RPMI7951 (cell line): Measurements from ENCODE around the gene PEAK1. TPM values are rescaled to one million over a fixed set of nuclear protein-coding genes. Genes with fewer than 3 reads are reported as not detected.
A peak's percentile ranks its signal among the peaks of the same experiment; 100 is the strongest.
"Not testable (repeated sequence)": the region's sequence is repeated elsewhere in the genome, so short reads cannot be mapped to it uniquely, and the experiment has no call there.

Experiments used
- DNase-seq: peaks from one replicate; pipeline ENCODE4 v3.0.0-alpha.2; 2012; ENCODE audit warnings: low read depth
- total RNA-seq: library from RNA; depleted of rRNA; stranded (reverse); fragments of >200 nt; shearing (Covaris generic); gene quantifications from 2 replicates; pipeline ENCODE4 v1.2.3, GENCODE V29; 2014

Gene PEAK1
- total RNA-seq, 1 experiment from 2014 or later = 13.5 TPM

DNA sequence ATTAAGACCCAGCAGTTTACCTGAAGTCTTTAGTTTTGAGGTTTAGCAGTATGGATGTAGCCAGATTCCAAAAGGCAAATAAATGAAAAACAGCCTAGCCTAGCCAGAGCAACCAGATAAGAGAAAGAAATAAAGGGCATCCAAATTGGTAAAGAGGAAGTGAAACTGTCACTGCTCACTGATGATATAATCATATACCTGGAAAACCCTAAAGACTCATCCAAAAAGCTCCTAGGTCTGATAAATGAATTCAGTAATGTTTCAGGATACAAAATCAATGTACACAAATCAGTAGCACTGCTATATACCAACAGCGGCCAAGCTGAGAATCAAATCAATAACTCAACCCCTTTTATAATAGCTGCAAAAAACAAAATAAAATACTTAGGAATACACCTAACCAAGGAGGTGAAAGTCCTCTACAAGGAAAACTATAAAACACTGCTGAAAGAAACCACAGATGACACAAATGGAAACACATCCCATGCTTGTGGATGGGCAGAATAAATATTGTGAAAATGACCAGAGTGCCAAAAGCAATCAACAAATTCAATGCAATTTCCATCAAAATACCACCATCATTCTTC lies 13.6 kb downstream of the PEAK1 start:
- not testable (repeated sequence) for DNase-seq

DNA sequence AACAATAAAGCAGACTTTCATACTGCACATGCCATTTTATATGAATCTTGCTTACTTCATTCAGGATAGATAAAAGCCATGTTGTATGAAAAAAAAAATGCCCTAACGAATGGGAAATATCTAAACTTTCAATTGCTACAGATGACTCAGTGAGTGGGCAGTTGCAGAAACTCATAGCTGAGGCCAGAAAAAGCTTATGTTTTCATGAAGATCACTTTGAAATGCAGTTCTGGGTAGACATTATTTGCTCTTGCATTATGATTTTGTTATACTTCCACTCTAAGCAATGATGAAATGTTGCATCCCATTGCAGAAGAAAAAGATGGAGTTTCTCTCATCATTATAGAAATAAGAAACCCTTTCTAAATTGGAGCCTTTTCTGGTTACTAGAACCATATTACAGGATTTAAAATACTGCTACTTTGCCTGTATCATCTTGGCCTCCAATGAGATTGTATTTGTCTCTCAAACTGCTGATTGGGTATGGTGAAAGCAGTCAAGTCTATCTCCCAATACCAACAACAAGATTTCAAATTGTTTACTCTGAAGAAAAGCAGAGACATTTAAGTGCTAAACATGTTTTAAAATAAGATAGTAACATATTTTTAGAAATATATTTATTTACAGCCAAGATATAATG lies 17.0 kb downstream of the PEAK1 start:
- DNase-seq = peak; percentile 43

DNA sequence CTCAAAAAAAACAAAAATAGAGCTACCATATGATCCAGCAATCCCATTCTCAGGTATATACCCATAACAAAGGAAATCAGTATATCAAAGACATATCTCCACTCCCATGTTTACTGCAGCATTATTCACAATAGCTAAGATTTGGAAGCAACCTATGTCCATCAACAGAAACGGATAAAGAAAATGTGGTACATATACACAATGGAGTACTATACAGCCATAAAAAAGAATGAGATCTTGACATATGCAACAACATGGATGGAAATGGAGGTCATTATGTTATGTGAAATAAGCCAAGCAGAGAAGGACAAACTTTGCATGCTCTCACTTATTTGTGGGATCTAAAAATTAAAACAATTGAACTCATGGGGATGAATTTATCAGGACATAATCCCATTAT lies 19.6 kb downstream of the PEAK1 start:
- DNase-seq = no peak

DNA sequence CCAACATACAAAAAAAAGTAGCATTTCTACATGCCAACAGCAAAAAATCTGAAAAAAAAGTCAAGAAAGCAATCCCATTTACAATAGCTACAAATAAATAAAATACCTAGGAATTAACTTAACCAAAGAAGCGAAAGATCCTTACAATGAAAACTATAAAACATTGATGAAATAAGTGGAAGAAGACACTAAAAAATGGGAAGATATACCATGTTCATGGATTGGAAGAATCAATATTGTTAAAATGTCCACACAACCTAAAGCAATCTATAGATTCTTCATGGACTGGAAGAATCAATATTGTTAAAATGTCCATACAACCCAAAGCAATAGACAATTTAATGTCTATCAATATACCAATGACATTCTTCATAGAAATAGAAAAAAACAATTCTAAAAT lies 21.0 kb downstream of the PEAK1 start:
- no peak for DNase-seq

DNA sequence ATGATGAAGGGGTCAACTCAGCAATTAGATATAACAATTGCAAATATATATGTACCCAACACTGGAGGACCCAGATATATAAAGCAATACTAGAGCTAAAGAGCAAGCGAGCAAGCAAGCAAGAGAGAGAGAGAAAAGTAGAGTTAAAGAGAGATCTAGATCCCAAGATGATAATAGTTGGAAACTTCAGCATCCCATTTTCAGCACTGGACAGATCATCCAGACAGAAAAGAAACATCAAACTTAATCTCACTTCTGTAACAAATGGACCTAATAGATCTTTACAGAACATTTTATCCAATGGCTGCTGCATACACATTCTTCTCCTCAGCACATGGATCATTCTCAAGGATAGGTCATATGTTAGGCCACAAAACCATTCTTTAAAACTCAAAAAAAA lies 23.2 kb downstream of the PEAK1 start:
- no peak for DNase-seq

DNA sequence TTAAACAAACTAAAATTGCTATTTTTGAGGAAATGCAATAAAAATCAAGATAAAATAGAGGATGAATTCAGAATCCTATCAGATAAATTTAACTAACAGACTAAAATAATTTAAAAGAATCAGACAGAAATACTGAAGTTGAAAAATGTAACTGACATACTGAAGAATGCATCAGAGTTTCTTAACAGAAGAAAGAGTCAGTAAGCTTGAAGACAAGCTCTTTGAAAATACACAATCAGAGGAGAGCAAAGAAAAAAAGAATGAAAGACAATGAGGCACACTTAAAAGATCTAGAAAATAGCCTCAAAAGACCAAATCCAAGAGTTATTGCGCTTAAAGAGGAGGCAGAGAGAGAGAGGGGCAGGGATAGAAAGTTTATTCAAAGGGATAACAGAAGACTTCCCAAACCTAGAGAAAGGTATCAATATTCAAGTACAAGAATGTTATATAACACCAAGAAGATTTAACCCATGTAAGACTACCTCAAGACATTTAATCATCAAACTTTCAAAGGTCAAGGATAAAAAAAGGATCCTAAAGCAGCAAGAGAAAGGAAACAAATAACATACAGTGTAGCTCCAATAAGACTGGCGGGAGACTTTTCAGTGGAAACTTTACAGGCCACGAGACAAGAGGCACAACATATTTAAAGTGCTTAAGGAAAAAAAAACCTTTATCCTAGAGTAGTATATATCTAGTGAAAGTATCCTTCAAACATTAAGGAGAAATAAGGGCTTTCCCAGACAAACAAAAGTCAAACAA lies 24.7 kb downstream of the PEAK1 start:
- DNase-seq = no peak

DNA sequence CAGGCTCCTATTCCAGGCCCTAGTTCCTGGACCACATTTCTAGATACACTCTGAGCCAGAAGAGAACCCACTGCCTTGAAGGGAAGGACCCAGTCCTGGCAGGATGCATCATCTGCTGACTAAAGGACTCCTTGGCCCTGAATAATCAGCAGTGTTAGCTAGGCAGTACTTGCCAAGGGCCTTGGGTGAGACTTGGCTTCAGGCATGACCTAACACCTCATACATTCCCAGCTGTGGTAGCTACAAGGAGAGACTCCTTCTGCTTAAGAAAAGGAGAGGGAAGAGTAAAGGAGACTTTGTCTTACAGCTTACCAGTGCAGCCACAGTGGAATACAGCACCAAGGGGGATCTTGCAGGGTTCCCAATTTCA lies 26.4 kb downstream of the PEAK1 start:
- peak; percentile 37 for DNase-seq

DNA sequence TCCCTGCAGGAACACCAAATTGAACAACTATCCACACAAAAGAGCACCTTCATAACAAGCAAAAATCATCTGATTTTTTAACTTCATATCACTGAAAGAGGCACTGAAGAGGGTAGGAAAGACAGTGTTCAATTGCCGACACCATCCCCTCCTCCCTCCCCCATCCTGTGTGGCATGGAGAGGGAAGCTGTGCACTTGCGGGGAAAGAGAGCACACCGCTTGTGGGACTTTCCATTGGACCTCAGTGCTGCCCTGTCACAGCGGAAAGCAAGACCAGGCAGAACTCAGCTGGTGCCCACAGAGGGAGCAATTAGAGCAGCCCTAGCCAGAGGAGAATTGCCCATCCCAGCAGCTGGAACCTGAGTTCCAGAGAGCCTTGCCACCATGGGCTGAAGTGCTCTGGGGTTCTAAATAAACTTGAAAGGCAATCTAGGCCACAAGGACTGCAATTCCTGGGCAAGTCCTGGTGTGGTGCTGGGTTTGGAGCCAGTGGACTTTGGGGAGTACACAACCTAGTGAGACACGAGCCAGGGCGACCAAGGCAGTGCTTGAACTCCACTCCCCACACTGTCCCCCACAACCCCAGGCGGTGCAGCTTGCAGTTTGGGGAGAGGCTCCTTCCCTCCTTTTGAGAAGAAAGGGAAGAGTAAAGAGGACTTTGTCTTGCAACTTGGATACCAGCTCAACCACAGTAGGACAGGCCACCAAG lies 27.0 kb downstream of the PEAK1 start:
- DNase-seq = no peak

DNA sequence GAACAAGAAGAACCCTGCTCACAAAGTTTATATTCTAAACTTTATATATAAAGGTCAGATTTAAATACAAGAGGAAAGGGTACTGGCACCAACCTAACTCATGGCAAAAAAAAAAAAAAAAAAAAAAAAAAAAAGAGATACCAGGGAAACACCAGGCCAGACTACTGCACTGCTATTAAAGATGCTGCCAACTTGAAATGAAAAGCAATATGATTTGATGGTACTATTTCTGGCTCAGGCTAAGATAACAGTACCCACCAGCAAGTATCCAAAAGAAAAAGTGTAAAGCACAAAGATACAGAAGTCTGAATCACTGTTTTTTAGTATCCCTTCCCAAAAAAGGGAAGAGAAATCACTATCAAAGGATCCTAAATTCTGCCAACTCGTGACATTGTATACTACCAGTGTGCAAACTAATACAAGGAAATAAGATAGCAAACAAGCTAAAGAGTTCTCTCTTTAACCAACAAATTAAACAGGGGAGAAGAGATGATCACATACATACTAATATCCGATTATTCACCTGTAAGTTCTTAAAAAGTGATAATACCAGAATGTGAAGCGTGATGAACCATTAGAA lies 28.4 kb downstream of the PEAK1 start:
- DNase-seq = no peak

DNA sequence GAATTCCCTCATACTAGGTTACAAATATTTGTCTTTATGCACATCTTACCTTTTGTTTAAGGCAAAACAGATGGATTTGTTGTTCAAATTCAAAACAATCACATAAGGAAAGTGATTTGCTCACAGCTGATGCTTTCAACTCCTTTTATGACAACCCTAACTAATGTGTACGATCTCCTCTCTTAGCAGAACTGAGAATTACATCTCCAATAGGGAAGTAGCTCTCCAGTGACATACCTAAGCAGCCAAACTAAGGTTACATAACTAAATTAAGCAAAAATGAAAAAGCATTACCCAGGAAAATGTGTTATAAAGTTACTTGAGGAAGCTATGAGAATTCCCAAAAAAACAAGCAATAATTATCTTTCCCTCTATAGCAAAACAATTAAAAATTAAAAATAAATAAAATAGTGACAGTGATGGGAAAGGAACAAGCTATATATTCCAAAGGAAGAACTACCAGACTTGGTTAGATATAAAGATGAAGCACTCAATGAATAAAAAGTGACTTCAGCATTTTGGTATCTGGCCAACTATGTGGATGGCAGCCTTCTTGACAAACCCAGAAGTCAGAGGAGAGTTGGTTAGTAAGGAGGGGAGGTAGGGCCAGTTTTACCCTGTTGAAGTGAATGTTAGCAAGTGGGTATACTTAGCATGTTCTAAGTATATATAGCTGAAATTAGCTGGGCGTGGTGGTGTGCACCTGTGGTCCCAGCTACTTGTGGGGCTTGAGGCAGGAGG lies 32.4 kb downstream of the PEAK1 start:
- DNase-seq = peak; percentile 4

DNA sequence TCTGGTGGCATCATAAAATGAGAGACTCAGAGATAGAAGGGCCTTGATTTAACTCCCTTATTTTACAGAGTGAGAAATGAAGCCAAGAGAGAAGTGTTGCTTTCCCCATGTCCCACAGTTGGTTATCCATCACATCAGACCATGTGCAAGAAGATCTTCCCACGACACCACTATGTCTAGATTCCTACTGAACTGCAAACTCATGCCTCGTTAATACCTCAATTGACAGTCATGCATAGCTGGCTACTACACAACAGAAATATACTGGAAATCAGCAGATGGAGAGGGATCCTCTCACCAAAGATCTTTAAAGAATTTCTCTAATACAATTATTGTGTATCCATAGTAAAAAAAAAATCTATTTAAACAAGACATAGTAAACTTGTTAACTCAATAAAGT lies 33.3 kb downstream of the PEAK1 start:
- DNase-seq = no peak

DNA sequence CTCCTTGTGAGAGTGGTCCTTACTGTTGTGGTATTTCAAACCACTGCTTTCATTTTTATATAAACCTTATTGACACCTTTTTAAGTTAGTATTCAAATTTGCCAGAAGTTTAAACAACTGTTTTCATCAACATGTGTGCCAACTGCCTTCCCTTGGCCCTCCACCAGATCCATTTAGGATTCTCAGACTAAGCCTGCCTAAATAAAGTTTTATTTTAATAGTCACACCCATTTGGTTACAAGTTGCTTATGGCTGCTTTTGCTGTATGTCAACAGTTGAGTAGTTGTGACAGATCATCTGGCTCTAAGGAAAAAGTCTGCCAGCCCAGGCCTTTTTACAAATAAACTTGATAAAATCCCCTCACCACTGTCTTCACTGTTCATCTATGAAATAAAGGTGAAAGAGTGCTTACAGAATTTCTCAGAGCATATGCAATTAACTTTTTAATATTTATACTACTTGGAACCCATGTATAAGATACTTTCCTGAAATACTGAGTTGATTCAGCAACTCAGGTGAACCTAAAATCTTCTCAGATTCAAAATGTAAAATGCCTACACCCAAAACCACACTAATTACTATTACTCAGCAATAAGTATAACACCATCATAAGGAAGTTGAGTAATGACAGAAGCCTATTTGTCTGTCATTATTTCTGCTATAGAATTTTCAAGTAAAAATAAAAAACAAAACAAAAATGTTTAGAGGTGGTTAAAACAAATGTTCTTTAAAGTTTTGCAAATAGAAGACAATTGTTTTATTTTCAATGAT lies 35.1 kb downstream of the PEAK1 start:
- DNase-seq = no peak

DNA sequence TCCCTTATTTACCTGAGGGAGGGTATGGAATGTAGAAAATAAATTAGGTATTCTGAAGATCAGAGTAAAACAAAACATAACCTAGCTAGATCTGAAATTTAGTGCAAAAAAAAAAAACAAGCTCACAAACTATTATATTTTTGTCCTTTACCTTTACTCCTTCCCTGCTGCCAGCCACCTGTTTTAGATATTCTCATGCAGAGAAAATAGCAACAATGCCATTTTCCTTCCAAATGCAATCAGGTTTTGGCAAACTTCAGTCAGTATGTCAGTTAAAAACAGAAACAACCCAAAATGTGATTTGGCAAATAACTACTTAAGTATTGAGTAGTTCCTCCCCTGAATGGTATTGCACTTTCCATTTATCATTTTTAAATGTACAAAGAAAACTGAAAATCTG lies 35.8 kb downstream of the PEAK1 start:
- no peak for DNase-seq

DNA sequence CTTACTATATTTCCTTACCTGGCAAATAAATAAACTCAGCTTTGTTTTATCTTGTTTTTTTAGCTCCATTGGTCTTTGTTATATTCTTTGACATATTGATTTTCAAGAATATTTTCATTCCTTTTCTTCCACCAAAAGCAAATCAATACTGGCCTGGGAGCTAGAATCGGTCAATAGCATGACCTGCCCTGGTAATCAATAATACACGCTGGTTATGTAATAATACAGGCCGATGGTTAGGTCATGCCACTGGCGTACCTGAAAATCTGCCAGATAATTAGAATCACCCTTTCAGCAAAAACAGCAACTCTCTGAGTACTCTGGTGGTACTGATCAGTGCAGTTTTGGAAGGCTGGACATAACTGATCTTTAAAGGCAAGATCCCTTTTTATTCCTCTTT lies 39.9 kb downstream of the PEAK1 start:
- DNase-seq = no peak

DNA sequence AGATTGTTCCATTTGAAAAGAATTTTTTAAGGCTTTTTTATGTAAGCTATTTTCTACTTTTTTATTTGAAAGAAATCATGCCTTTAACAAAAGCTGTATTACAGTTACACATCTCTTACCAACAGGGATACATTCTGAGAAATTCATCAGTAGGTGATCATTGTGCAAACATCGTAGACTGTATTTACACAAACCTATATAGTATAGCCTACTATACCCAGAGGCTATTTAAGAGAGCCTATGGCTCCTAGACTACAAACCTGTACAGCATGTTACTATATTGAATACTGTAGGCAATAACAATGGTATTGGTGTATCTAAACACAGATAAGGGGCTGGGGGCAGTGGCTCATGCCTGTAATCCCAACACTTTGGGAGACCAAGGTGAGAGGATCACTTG lies 43.1 kb downstream of the PEAK1 start:
- no peak for DNase-seq

DNA sequence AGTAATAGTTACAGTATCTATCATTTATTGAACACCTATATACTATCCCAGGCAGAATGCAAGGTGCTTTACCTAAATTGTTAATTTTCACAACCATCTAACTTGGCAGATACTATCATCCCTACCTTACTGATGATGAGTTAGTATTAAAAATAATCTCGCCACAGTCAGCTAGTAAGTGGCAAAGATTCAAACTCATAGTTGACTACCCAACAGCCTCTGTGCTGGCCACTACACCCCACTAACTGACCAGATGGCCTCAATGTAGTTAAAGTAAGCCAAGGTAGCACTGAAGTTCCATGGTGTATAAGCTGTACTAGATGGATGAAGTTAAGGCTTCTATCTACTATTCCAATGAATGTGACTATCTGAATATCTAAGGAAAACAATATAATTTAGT lies 44.8 kb downstream of the PEAK1 start:
- no peak for DNase-seq

DNA sequence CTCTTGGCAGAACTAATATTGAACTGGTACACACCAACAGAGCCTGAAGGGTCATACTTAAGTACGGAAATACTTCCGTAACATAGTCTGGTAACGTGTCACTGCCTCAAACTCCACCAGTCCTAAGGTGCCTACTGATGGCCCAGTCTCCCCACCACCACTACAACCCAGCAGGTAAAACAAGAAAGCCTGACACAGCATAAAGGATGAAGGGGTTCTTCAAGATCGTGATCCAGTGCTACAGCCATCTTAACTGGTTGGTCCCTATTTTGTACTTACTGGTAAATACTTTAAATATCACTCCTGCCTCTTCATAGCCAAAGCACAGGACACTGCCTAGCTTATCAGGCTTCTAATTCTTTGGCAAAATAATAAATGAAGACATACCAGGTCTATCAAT lies 46.5 kb downstream of the PEAK1 start:
- DNase-seq = no peak

DNA sequence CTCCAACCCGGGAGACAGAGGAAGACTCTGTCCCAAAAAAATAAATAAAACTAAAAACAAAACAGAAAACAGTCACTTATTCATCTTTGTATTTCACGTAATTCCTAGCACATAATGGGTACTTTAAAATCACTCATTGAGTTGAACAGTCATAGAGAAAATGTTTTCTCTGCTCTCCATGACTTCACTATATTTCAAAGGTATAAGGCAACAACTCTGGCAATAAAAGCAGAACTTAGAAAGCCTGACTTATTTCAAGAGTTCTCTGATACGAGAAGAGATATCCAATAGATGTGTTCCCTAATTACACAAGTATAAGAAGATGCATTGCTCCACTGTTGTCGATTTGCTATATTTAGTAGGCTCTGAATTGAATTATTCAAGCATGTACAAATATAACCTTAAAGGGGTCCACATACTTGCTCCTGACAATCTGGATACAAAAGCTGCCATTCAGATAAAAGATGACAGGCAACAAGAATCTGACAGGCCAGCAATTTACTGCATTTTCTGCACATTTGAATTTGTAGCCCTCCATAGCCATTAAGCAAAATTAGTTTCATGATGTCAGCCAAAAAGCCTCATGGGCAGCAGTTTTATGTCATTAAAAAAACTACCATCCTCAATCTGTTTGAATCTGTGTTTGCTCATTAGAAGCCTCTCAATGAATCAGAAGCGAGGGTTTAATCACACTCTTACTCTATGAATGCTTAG lies 47.9 kb downstream of the PEAK1 start:
- no peak for DNase-seq

DNA sequence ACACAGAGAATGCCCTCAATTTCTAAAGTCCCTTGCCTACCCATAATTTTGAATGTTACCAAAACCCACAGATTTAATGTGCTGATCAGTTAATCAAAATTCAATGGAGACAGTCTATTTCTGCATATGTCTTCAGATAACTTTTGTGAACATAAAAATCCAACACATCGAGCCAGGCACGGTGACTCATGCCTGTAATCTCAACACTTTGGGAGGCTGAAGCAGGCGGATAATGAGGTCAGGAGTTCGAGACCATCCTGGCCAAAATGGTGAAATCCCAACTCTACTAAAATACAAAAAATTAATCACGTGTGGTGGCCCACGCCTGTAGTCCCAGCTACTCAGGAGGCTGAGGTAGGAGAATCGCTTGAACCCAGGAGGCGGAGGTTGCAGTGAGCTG lies 49.3 kb downstream of the PEAK1 start:
- peak; percentile 10 for DNase-seq

DNA sequence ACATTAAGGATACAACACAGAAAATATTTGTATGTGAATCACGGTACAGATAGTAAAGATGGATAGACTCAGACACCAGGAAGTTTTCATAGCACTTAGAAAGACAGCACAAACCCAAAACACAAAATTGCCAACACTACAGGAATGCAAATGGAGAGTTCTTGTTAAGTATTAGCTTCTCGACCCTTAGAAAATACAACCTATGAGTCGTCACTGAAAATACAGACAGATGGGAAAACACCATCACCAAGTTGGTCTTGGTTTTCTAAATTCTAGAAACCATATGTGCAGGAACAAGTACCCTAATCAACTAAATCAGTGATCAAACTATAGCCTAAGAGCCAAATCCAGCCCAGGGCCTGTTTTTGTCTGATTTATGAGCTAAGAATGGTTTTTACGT lies 50.7 kb downstream of the PEAK1 start:
- no peak for DNase-seq
